B cell (primary cell): ENCODE results near the gene OSGEP. TPM values are rescaled to one million over a fixed set of nuclear protein-coding genes. Genes with fewer than 3 reads are reported as not detected.
A peak's percentile ranks its signal among the peaks of the same experiment; 100 is the strongest.

Source experiments
- ATAC-seq: fragments of 200-7000 bp; cut with Tn5 transposase; one replicate; pipeline ENCODE4 v1.10.0; 2021; ENCODE audit warnings: low read depth, mild to moderate bottlenecking, moderate number of reproducible peaks, moderate library complexity
- CTCF ChIA-PET: fragments of 350-600 bp; sonication (Branson Sonifier 250); formaldehyde crosslinking; loops from one replicate; lab custom pipeline; 2021; ENCODE audit warnings: antibody characterized with exemption, inconsistent platforms; lab: Charles Lee
- POLR2A ChIA-PET: fragments of 350-600 bp; sonication (Branson Sonifier 250); formaldehyde crosslinking; loops from one replicate; lab custom pipeline; 2021; ENCODE audit warnings: antibody characterized with exemption; lab: Charles Lee
- DNase-seq: peaks from one replicate; pipeline ENCODE4 v3.0.0; 2013
- H2AFZ ChIP-seq: 2 replicates; pipeline ENCODE4 v1.6.1; 2012; ENCODE audit warnings: mild to moderate bottlenecking, low read depth, low read length; ENCODE audit not compliant: insufficient read depth, poor library complexity, severe bottlenecking
- H3K27ac ChIP-seq, 2 donors: 1 replicate in 1 of 2; 2 replicates in 1 of 2; pipeline ENCODE4 v1.5.1; 2012 to 2013; ENCODE audit warnings: low read length in 2 of 2, mild to moderate bottlenecking in 2 of 2, moderate library complexity in 1 of 2
- H3K27me3 ChIP-seq, 4 experiments: fragments of 200-600 bp in 1 of 4; sonication (generic) in 1 of 4; replicated peaks in 1 of 4; 1 replicate in 2 of 4; 2 replicates in 2 of 4; pipeline versions ENCODE4 v1.6.1 to v1.7.0; 2013 to 2016; ENCODE audit warnings: low read length in 3 of 4, mild to moderate bottlenecking in 2 of 4, mixed read lengths in 1 of 4, moderate library complexity in 1 of 4; ENCODE audit not compliant: insufficient read depth in 4 of 4, control insufficient read depth in 3 of 4; ENCODE audit errors: control extremely low read depth in 1 of 4
- H3K36me3 ChIP-seq, 2 experiments: replicated peaks in 1 of 2; 1 replicate in 1 of 2; 2 replicates in 1 of 2; pipeline versions ENCODE4 v1.6.1 to v1.7.1; 2013; ENCODE audit warnings: low read length in 1 of 2; ENCODE audit not compliant: insufficient read depth in 2 of 2, control insufficient read depth in 1 of 2; ENCODE audit errors: control extremely low read depth in 1 of 2, extremely low read depth in 1 of 2
- H3K4me1 ChIP-seq, 2 donors: fragments of 200-600 bp in 1 of 2; sonication (generic) in 1 of 2; 1 replicate in 1 of 2; 2 replicates in 1 of 2; pipeline versions ENCODE4 v1.5.1 to v1.6.1; 2013 to 2017; ENCODE audit warnings: low read length in 2 of 2; ENCODE audit not compliant: control insufficient read depth in 2 of 2, insufficient read depth in 2 of 2
- H3K4me2 ChIP-seq: replicated peaks from 2 replicates; pipeline ENCODE3; 2012; ENCODE audit warnings: mild to moderate bottlenecking, low read depth, low read length; ENCODE audit not compliant: poor library complexity, severe bottlenecking
- H3K4me3 ChIP-seq, 5 experiments: fragments of 200-600 bp in 1 of 5; sonication (generic) in 1 of 5; 1 replicate in 3 of 5; 2 replicates in 2 of 5; pipeline versions ENCODE4 v1.5.1 to v1.7.0; 2011 to 2016; ENCODE audit warnings: low read length in 4 of 5, mild to moderate bottlenecking in 4 of 5, low read depth in 2 of 5, control low read depth in 1 of 5, moderate library complexity in 1 of 5; ENCODE audit not compliant: insufficient read depth in 1 of 5; ENCODE audit errors: control extremely low read depth in 1 of 5, extremely low read depth in 1 of 5
- H3K79me2 ChIP-seq: fragments of 200-600 bp; sonication (generic); one replicate; pipeline ENCODE4 v1.6.0; 2016; ENCODE audit warnings: low read length; ENCODE audit not compliant: control insufficient read depth, insufficient read depth
- H3K9ac ChIP-seq: fragments of 200-600 bp; sonication (generic); 2 replicates; pipeline ENCODE4 v1.6.1; 2017; ENCODE audit warnings: mild to moderate bottlenecking, low read length, moderate library complexity
- H3K9me3 ChIP-seq, 3 donors: one replicate each; pipeline versions ENCODE4 v1.6.1 to v1.7.1; 2013; ENCODE audit warnings: low read length in 2 of 3; ENCODE audit not compliant: control insufficient read depth in 2 of 3, insufficient read depth in 1 of 3; ENCODE audit errors: control extremely low read depth in 1 of 3
- H4K20me1 ChIP-seq: 2 replicates; pipeline ENCODE4 v1.6.0; 2012; ENCODE audit warnings: mild to moderate bottlenecking, low read length; ENCODE audit not compliant: insufficient read depth, control insufficient read depth, poor library complexity, severe bottlenecking
- H3K27ac Mint-ChIP-seq: one replicate; pipeline ENCODE4 v1.8.0; 2021; ENCODE audit warnings: mixed read lengths
- H3K27me3 Mint-ChIP-seq: one replicate; pipeline ENCODE4 v1.8.0; 2021; ENCODE audit warnings: mixed read lengths
- H3K4me1 Mint-ChIP-seq: one replicate; pipeline ENCODE4 v1.8.0; 2021; ENCODE audit warnings: mixed read lengths
- H3K4me3 Mint-ChIP-seq: one replicate; pipeline ENCODE4 v1.8.0; 2021; ENCODE audit warnings: mixed read lengths
- H3K9me3 Mint-ChIP-seq: one replicate; pipeline ENCODE4 v1.8.0; 2022; ENCODE audit warnings: mixed read lengths; ENCODE audit not compliant: insufficient read depth
- EZH2 ChIP-seq: IDR thresholded peaks from 2 replicates; pipeline ENCODE4 v1.6.1; 2012; ENCODE audit warnings: borderline replicate concordance, low read depth, mild to moderate bottlenecking, moderate library complexity, low read length; ENCODE audit not compliant: insufficient read depth, poor library complexity, severe bottlenecking
- whole genome bisulfite sequencing: methylation state at CpG from one replicate; pipeline ENCODE4 v1.1.5; 2013; ENCODE audit warnings: missing lambda C conversion rate; ENCODE audit not compliant: insufficient coverage; 5-methylcytosine and 5-hydroxymethylcytosine counted together
- intact Hi-C: fragments of 100-400 bp; cut with micrococcal nuclease; formaldehyde crosslinking; loops from one replicate; pipeline ENCODE4 v1.10.0; 2022
- polyA plus RNA-seq: library from polyadenylated mRNA; depleted of rRNA; stranded (reverse); fragments of >200 nt; gene quantifications from 2 replicates; pipeline ENCODE4 v1.2.3, GENCODE V29; 2012
- total RNA-seq, 2 donors: library from RNA; stranded (reverse); fragments of 120-200 nt in 1 of 2; gene quantifications; 1 replicate in 1 of 2; 2 replicates in 1 of 2; pipeline versions ENCODE4 v1.2.3 to v1.2.4, GENCODE V29; 2013 to 2022
- TF ChIP-seq, protein P1 (sequence below): fragments of 200-600 bp; IDR thresholded peaks from one replicate; pipeline ENCODE4 v1.8.0; 2022; ENCODE audit warnings: antibody characterized with exemption, mild to moderate bottlenecking

OSGEP gene
- total and polyA plus RNA-seq, 2 donors (not counting 1 experiment from before 2014, with no cell fraction given) = 117 to 156 TPM

DNA sequence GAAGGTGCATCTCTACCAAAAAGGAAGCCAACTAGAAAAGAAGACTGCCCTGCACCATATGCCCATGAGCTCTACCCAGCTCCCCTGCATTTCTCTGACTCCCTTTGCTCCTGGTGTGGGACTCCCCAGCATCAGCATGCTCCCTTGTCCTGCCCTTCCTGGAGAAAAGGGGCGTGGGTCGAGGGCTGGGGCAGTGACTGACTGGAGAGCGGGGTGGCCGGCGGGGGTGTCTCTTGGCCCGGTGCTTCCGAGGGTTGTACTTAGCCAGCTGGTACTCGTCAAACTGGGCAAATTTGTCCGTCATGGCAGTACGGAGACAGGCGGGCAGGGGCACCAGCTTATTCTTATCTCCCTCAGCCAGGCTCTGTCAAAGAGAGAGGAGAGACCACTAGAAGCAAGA lies 51.1 kb downstream of the OSGEP start:
- ChIA-PET CTCF (interaction anchor here (1.3 to 5.6 kb wide), 2 partner anchors 11 to 205 kb away, joined by 3 to 19 read pairs; no protein-coding TSS in a partner anchor), POLR2A (interaction anchor here (0.7 kb wide), 1 partner anchor 27 kb away, joined by 6 read pairs; no protein-coding TSS in a partner anchor)
- WGBS = over 99% methylated on average over 9 of the region's 11 CpGs
- H3K79me2 ChIP-seq = peaks cover 18% of the 10 kb centered on the region
- no peak overlapping the region for H3K27ac Mint-ChIP-seq
- H3K4me3 Mint-ChIP-seq = no peak overlapping the region
- H3K4me2 ChIP-seq = no peak overlapping the region
- H3K9me3 Mint-ChIP-seq = no peaks in the 10 kb centered on the region
- no peak overlapping the region for H2AFZ ChIP-seq
- no peaks in the 10 kb centered on the region for H3K27me3 Mint-ChIP-seq
- no peak overlapping the region for H3K4me3 ChIP-seq
- H4K20me1 ChIP-seq = peaks cover 25% of the 10 kb centered on the region
- no peaks in the 10 kb centered on the region for H3K27me3 ChIP-seq
- H3K4me1 ChIP-seq = no peaks in the 10 kb centered on the region
- no peaks in the 10 kb centered on the region for H3K9me3 ChIP-seq
- TF ChIP-seq, protein P1, sequence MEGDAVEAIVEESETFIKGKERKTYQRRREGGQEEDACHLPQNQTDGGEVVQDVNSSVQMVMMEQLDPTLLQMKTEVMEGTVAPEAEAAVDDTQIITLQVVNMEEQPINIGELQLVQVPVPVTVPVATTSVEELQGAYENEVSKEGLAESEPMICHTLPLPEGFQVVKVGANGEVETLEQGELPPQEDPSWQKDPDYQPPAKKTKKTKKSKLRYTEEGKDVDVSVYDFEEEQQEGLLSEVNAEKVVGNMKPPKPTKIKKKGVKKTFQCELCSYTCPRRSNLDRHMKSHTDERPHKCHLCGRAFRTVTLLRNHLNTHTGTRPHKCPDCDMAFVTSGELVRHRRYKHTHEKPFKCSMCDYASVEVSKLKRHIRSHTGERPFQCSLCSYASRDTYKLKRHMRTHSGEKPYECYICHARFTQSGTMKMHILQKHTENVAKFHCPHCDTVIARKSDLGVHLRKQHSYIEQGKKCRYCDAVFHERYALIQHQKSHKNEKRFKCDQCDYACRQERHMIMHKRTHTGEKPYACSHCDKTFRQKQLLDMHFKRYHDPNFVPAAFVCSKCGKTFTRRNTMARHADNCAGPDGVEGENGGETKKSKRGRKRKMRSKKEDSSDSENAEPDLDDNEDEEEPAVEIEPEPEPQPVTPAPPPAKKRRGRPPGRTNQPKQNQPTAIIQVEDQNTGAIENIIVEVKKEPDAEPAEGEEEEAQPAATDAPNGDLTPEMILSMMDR = no peak
- TF ChIP-seq EZH2 = no peak
- no peak overlapping the region for H3K9ac ChIP-seq
- ATAC-seq (no peak), DNase-seq (no peak)
- H3K27ac ChIP-seq = no peak overlapping the region
- H3K4me1 Mint-ChIP-seq = peaks cover 24% of the 10 kb centered on the region
- intact Hi-C loops = no loop called here
- H3K36me3 ChIP-seq = peaks cover 15 to 92% of the 10 kb centered on the region in 2 experiments

DNA sequence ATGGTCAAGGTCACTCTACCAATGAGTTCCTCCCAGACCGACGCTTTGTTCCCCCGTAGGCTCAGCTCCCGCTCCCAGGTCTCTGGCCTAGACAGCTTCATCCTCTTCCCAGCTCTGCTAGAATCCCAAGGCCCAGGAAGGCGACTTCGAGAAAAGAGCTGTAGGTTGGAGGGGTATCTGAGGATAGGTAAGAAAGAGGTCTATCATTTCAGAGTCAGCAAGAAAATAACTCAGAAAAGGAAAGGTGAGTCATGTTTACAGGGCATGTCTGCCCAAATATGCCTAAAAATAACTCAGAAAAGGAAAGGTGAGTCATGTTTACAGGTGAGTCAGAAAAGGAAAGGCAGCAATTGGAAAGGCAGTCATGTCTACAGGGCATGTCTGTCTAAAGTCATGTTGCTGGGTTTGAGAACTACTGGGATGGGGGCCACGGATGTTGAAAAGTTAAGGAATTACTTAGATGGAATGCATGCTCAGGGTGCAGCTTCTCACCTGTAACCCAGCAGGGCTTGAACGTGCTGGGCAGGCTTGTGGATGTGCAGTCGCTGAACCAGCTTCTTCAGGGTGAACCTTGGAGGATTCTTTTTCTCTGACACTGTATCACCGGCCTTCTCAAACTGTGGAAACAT lies 53.5 kb downstream of the OSGEP start:
- intact Hi-C loops = no loop called here
- WGBS = 98% methylated on average over 5 of the region's 10 CpGs
- ChIA-PET POLR2A (no interaction called here), CTCF (interaction anchor here (5.6 kb wide), 1 partner anchor 14 kb away, joined by 19 read pairs; no protein-coding TSS in a partner anchor)
- H4K20me1 ChIP-seq = peaks cover 13% of the 10 kb centered on the region
- H2AFZ ChIP-seq = no peak overlapping the region
- Mint-ChIP-seq H3K9me3 (no peaks in the 10 kb centered on the region), H3K4me1 (peaks cover 12% of the 10 kb centered on the region), H3K27ac (peak overlapping the region; percentile 69), H3K27me3 (no peaks in the 10 kb centered on the region), H3K4me3 (no peak overlapping the region)
- TF ChIP-seq EZH2 = no peak
- TF ChIP-seq, protein P1 = no peak
- no peak overlapping the region for H3K4me2 ChIP-seq
- H3K9ac ChIP-seq = no peak overlapping the region
- DNase-seq = no peak
- H3K36me3 ChIP-seq = peaks cover 13 to 86% of the 10 kb centered on the region in 2 experiments
- H3K79me2 ChIP-seq = peaks cover 18% of the 10 kb centered on the region
- no peak for ATAC-seq
- no peaks in the 10 kb centered on the region for H3K9me3 ChIP-seq
- no peaks in the 10 kb centered on the region for H3K4me1 ChIP-seq
- no peaks in the 10 kb centered on the region for H3K27me3 ChIP-seq
- H3K27ac ChIP-seq = no peak overlapping the region
- H3K4me3 ChIP-seq = no peak overlapping the region
